HepG2 (cell line): ENCODE data around the gene SSBP4. TPM values are rescaled to one million over a fixed set of nuclear protein-coding genes. Genes with fewer than 3 reads are reported as not detected.
A peak's percentile ranks its signal among the peaks of the same experiment; 100 is the strongest.

ENCODE experiments used
- CEBPB ChIP-seq: IDR thresholded peaks from 2 replicates; pipeline ENCODE4 v1.6.1; 2011; ENCODE audit warnings: low read depth, low read length, improper control_type of control experiment, borderline replicate concordance
- GRHL1 ChIP-seq: sonication (generic); formaldehyde crosslinking; conservative IDR thresholded peaks from 2 replicates; pipeline ENCODE4 v1.8.0; 2022; ENCODE audit warnings: missing genetic modification reagents
- GTF3A ChIP-seq: sonication (generic); formaldehyde crosslinking; conservative IDR thresholded peaks from 2 replicates; pipeline ENCODE4 v1.4.0; 2020; ENCODE audit warnings: mild to moderate bottlenecking, missing genetic modification reagents
- HDAC6 ChIP-seq: fragments of 200-600 bp; sonication (generic); IDR thresholded peaks from 2 replicates; pipeline ENCODE4 v1.7.0; 2017; ENCODE audit warnings: mild to moderate bottlenecking, antibody characterized with exemption, low read length, low read depth
- KAT7 ChIP-seq: IDR thresholded peaks from 2 replicates; pipeline ENCODE4 v1.6.1; 2018; ENCODE audit warnings: borderline replicate concordance, missing compliant biosample characterization
- KDM2A ChIP-seq: sonication (generic); formaldehyde crosslinking; IDR thresholded peaks from 2 replicates; pipeline ENCODE4 v1.4.0; 2020; ENCODE audit warnings: low read depth, missing genetic modification reagents, borderline replicate concordance
- NRL ChIP-seq: sonication (generic); formaldehyde crosslinking; IDR thresholded peaks from 2 replicates; pipeline ENCODE4 v1.5.0; 2020; ENCODE audit warnings: missing genetic modification reagents, mild to moderate bottlenecking, moderate library complexity, borderline replicate concordance
- PHB2 ChIP-seq: fragments of 450-650 bp; IDR thresholded peaks from 2 replicates; pipeline ENCODE4 v1.6.1; 2018; ENCODE audit not compliant: partially characterized antibody
- PLRG1 ChIP-seq: fragments of 450-650 bp; conservative IDR thresholded peaks from 2 replicates; pipeline ENCODE4 v1.6.1; 2016
- TGIF2 ChIP-seq: IDR thresholded peaks from 2 replicates; pipeline ENCODE4 v1.6.1; 2016; ENCODE audit warnings: control low read depth, missing compliant biosample characterization
- ZBTB34 ChIP-seq: sonication (generic); formaldehyde crosslinking; IDR thresholded peaks from 2 replicates; pipeline ENCODE4 v1.8.0; 2022; ENCODE audit warnings: mild to moderate bottlenecking, missing genetic modification reagents
- ZNF616 ChIP-seq: sonication (generic); formaldehyde crosslinking; IDR thresholded peaks from 2 replicates; pipeline ENCODE4 v1.5.0; 2020; ENCODE audit warnings: low read depth, mild to moderate bottlenecking, missing genetic modification reagents
- ZNF761 ChIP-seq: sonication (generic); formaldehyde crosslinking; conservative IDR thresholded peaks from 2 replicates; pipeline ENCODE4 v1.4.0; 2020; ENCODE audit warnings: mild to moderate bottlenecking, missing genetic modification reagents
- polyA plus RNA-seq, 8 experiments: library from polyadenylated mRNA; depleted of rRNA in 3 of 8; stranded (reverse) in 7 of 8; unstranded in 1 of 8; fragments of >200 nt; fragmentation: Illumina TruSeq in 4 of 8; extraction: Trizol in 4 of 8; gene quantifications; 2 replicates each; pipeline versions ENCODE4 v1.2.1 to v1.2.3, GENCODE V29; 2011 to 2016; ENCODE audit warnings: low read depth in 4 of 8, missing spikeins in 1 of 8, mixed read lengths in 1 of 8; ENCODE audit not compliant: insufficient read depth in 1 of 8
- total RNA-seq, 5 experiments: library from RNA; depleted of rRNA; stranded (reverse); fragments of >200 nt; fragmentation: Illumina TruSeq; extraction: Trizol; gene quantifications; 2 replicates each; pipeline ENCODE4 v1.2.3, GENCODE V29; 2016; ENCODE audit warnings: low read depth in 1 of 5
- TF ChIP-seq, protein P1 (sequence below): sonication (generic); formaldehyde crosslinking; IDR thresholded peaks from 2 replicates; pipeline ENCODE4 v1.5.1; 2020; ENCODE audit warnings: missing genetic modification reagents, mild to moderate bottlenecking, borderline replicate concordance
- TF ChIP-seq, protein P2 (sequence below): sonication (generic); formaldehyde crosslinking; IDR thresholded peaks from 2 replicates; pipeline ENCODE4 v1.4.0; 2020; ENCODE audit warnings: missing genetic modification reagents
- TF ChIP-seq, protein P3 (sequence below): IDR thresholded peaks from 2 replicates; pipeline ENCODE4 v1.6.1; 2016; ENCODE audit warnings: low read depth, missing genetic modification reagents, missing compliant biosample characterization

Gene SSBP4
- total and polyA plus RNA-seq, 2 of the 13 experiments (the other 11 are each of a cell fraction or from before 2014, with no cell fraction given) = 20.8 to 39.5 TPM

GRCh38 chr19:18373892-18374629 lies 45.1 kb upstream of the SSBP4 start (continued):
- TF ChIP-seq ZNF761 (no peak), ZBTB34 (CRISPR knock-in tag) (peak; percentile 94), GTF3A (no peak), GRHL1 (no peak), ZNF616 (peak; percentile 80; the same call in 1 of the 2 replicates), HDAC6 (no peak), NRL (CRISPR knock-in tag) (no peak), KAT7 (CRISPR knock-in tag) (no peak), TGIF2 (CRISPR knock-in tag) (0 out of 2 replicates have a peak, but pooled peaks have one; percentile 24), KDM2A (CRISPR knock-in tag) (peak; percentile 39; the same call in 1 of the 2 replicates), CEBPB (no peak), PLRG1 (no peak), PHB2 (no peak)
- TF ChIP-seq, protein P1, sequence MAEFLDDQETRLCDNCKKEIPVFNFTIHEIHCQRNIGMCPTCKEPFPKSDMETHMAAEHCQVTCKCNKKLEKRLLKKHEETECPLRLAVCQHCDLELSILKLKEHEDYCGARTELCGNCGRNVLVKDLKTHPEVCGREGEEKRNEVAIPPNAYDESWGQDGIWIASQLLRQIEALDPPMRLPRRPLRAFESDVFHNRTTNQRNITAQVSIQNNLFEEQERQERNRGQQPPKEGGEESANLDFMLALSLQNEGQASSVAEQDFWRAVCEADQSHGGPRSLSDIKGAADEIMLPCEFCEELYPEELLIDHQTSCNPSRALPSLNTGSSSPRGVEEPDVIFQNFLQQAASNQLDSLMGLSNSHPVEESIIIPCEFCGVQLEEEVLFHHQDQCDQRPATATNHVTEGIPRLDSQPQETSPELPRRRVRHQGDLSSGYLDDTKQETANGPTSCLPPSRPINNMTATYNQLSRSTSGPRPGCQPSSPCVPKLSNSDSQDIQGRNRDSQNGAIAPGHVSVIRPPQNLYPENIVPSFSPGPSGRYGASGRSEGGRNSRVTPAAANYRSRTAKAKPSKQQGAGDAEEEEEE (CRISPR knock-in tag) = no peak
- TF ChIP-seq, protein P2, sequence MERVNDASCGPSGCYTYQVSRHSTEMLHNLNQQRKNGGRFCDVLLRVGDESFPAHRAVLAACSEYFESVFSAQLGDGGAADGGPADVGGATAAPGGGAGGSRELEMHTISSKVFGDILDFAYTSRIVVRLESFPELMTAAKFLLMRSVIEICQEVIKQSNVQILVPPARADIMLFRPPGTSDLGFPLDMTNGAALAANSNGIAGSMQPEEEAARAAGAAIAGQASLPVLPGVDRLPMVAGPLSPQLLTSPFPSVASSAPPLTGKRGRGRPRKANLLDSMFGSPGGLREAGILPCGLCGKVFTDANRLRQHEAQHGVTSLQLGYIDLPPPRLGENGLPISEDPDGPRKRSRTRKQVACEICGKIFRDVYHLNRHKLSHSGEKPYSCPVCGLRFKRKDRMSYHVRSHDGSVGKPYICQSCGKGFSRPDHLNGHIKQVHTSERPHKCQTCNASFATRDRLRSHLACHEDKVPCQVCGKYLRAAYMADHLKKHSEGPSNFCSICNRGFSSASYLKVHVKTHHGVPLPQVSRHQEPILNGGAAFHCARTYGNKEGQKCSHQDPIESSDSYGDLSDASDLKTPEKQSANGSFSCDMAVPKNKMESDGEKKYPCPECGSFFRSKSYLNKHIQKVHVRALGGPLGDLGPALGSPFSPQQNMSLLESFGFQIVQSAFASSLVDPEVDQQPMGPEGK (CRISPR knock-in tag) = peak; percentile 95
- TF ChIP-seq, protein P3, sequence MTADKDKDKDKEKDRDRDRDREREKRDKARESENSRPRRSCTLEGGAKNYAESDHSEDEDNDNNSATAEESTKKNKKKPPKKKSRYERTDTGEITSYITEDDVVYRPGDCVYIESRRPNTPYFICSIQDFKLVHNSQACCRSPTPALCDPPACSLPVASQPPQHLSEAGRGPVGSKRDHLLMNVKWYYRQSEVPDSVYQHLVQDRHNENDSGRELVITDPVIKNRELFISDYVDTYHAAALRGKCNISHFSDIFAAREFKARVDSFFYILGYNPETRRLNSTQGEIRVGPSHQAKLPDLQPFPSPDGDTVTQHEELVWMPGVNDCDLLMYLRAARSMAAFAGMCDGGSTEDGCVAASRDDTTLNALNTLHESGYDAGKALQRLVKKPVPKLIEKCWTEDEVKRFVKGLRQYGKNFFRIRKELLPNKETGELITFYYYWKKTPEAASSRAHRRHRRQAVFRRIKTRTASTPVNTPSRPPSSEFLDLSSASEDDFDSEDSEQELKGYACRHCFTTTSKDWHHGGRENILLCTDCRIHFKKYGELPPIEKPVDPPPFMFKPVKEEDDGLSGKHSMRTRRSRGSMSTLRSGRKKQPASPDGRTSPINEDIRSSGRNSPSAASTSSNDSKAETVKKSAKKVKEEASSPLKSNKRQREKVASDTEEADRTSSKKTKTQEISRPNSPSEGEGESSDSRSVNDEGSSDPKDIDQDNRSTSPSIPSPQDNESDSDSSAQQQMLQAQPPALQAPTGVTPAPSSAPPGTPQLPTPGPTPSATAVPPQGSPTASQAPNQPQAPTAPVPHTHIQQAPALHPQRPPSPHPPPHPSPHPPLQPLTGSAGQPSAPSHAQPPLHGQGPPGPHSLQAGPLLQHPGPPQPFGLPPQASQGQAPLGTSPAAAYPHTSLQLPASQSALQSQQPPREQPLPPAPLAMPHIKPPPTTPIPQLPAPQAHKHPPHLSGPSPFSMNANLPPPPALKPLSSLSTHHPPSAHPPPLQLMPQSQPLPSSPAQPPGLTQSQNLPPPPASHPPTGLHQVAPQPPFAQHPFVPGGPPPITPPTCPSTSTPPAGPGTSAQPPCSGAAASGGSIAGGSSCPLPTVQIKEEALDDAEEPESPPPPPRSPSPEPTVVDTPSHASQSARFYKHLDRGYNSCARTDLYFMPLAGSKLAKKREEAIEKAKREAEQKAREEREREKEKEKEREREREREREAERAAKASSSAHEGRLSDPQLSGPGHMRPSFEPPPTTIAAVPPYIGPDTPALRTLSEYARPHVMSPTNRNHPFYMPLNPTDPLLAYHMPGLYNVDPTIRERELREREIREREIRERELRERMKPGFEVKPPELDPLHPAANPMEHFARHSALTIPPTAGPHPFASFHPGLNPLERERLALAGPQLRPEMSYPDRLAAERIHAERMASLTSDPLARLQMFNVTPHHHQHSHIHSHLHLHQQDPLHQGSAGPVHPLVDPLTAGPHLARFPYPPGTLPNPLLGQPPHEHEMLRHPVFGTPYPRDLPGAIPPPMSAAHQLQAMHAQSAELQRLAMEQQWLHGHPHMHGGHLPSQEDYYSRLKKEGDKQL (CRISPR knock-in tag) = no peak; the same call in 1 of the 2 replicates
